Tibial nerve (tissue), 3 donors: ENCODE data around the gene DNAH10.

Experiments used
- CTCF ChIP-seq, 5 experiments: fragments of 200-600 bp in 3 of 5; fragments of 450-650 bp in 2 of 5; sonication (generic) in 3 of 5; IDR thresholded peaks; one replicate each; pipeline ENCODE4 v1.5.1; 2016 to 2019; ENCODE audit warnings: antibody characterized with exemption in 5 of 5, mild to moderate bottlenecking in 3 of 5, moderate library complexity in 2 of 5
- POLR2A ChIP-seq, 2 donors: fragments of 450-650 bp; IDR thresholded peaks; one replicate each; pipeline ENCODE4 v1.6.1; 2017; ENCODE audit warnings: antibody characterized with exemption in 2 of 2, mild to moderate bottlenecking in 2 of 2, moderate library complexity in 2 of 2

- no peak for TF ChIP-seq CTCF (IDR thresholded peaks at IDR 0.05)
- no peak for TF ChIP-seq POLR2A (IDR thresholded peaks at IDR 0.05)
Observed at GRCh38 chr12:123892180-123892559, 130.1 kb downstream of the DNAH10 start.
